HepG2 (cell line): Measurements from ENCODE around the gene INHBB. TPM values are rescaled to one million over a fixed set of nuclear protein-coding genes. Genes with fewer than 3 reads are reported as not detected.

ENCODE experiments used
- CREB1 ChIP-seq, 2 experiments: fragments of 450-650 bp in 1 of 2; IDR thresholded peaks; 2 replicates each; pipeline ENCODE4 v1.6.1; 2016 to 2017; ENCODE audit warnings: control low read depth in 1 of 2, mild to moderate bottlenecking in 1 of 2, missing compliant biosample characterization in 1 of 2, missing genetic modification characterization in 1 of 2
- EED ChIP-seq: sonication (generic); formaldehyde crosslinking; IDR thresholded peaks from 2 replicates; pipeline ENCODE4 v1.5.0; 2020; ENCODE audit warnings: mild to moderate bottlenecking, missing genetic modification reagents
- GATAD1 ChIP-seq: IDR thresholded peaks from 2 replicates; pipeline ENCODE4 v1.6.1; 2016; ENCODE audit warnings: missing genetic modification reagents, missing compliant biosample characterization
- IRF2 ChIP-seq: IDR thresholded peaks from 2 replicates; pipeline ENCODE4 v1.6.1; 2018; ENCODE audit warnings: missing genetic modification reagents, missing compliant biosample characterization
- KAT2B ChIP-seq: fragments of 150-350 bp; IDR thresholded peaks from 2 replicates; pipeline ENCODE4 v1.6.1; 2014; ENCODE audit warnings: low read depth, low read length, borderline replicate concordance
- KMT2A ChIP-seq: sonication (generic); formaldehyde crosslinking; IDR thresholded peaks from 2 replicates; pipeline ENCODE4 v1.4.0; 2020; ENCODE audit warnings: missing genetic modification reagents
- MAF1 ChIP-seq: sonication (generic); formaldehyde crosslinking; IDR thresholded peaks from 2 replicates; pipeline ENCODE4 v1.5.0; 2020; ENCODE audit warnings: missing genetic modification reagents, borderline replicate concordance
- NR2C2 ChIP-seq: sonication (generic); formaldehyde crosslinking; IDR thresholded peaks from 2 replicates; pipeline ENCODE4 v1.4.0; 2020; ENCODE audit warnings: missing genetic modification reagents, mild to moderate bottlenecking, moderate library complexity, borderline replicate concordance
- THAP9 ChIP-seq: sonication (generic); formaldehyde crosslinking; IDR thresholded peaks from 2 replicates; pipeline ENCODE4; 2020; ENCODE audit warnings: missing genetic modification reagents, mild to moderate bottlenecking, borderline replicate concordance
- XRCC5 ChIP-seq: fragments of 200-400 bp; formaldehyde crosslinking; optimal IDR thresholded peaks from 2 replicates; pipeline ENCODE3; 2017; ENCODE audit warnings: mild to moderate bottlenecking, low read length
- ZBTB46 ChIP-seq: sonication (generic); formaldehyde crosslinking; IDR thresholded peaks from 2 replicates; pipeline ENCODE4 v1.4.0; 2020; ENCODE audit warnings: mild to moderate bottlenecking, missing genetic modification reagents, borderline replicate concordance
- ZNF503 ChIP-seq: sonication (generic); formaldehyde crosslinking; IDR thresholded peaks from 2 replicates; pipeline ENCODE4 v1.4.0; 2020; ENCODE audit warnings: missing genetic modification reagents
- polyA plus RNA-seq, 8 experiments: library from polyadenylated mRNA; depleted of rRNA in 3 of 8; stranded (reverse) in 7 of 8; unstranded in 1 of 8; fragments of >200 nt; fragmentation: Illumina TruSeq in 4 of 8; extraction: Trizol in 4 of 8; gene quantifications; 2 replicates each; pipeline versions ENCODE4 v1.2.1 to v1.2.3, GENCODE V29; 2011 to 2016; ENCODE audit warnings: low read depth in 4 of 8, missing spikeins in 1 of 8, mixed read lengths in 1 of 8; ENCODE audit not compliant: insufficient read depth in 1 of 8
- total RNA-seq, 5 experiments: library from RNA; depleted of rRNA; stranded (reverse); fragments of >200 nt; fragmentation: Illumina TruSeq; extraction: Trizol; gene quantifications; 2 replicates each; pipeline ENCODE4 v1.2.3, GENCODE V29; 2016; ENCODE audit warnings: low read depth in 1 of 5

Gene INHBB
- total and polyA plus RNA-seq, 2 of the 13 experiments (the other 11 are each of a cell fraction or from before 2014, with no cell fraction given): 0.20 to 1.7 TPM

GRCh38 chr2:120346667-120347358 is 877 bp downstream of the INHBB start (continued):
- TF ChIP-seq KMT2A (CRISPR knock-in tag) (no peak), ZBTB46 (no peak), GATAD1 (CRISPR knock-in tag) (no peak), IRF2 (CRISPR knock-in tag) (no peak), CREB1 (IDR thresholded peaks at IDR 0.05) (no peak), CREB1 (CRISPR knock-in tag; IDR thresholded peaks at IDR 0.05) (no peak), NR2C2 (no peak), ZNF503 (CRISPR knock-in tag) (no peak), EED (CRISPR knock-in tag) (no peak), MAF1 (CRISPR knock-in tag) (no peak), XRCC5 (peak; percentile 31), THAP9 (no peak), KAT2B (no peak)
